Measurements from ENCODE around the gene MYMK. TPM values are rescaled to one million over a fixed set of nuclear protein-coding genes. Genes with fewer than 3 reads are reported as not detected.

Gene MYMK
- total RNA-seq, 2 donors from 2014 or later, result not detected

GRCh38 chr9:133499132-133499891, 25.4 kb downstream of the MYMK start:
- DNase-seq, result no peak
- H3K27ac ChIP-seq, result no peak overlapping the region

DNA sequence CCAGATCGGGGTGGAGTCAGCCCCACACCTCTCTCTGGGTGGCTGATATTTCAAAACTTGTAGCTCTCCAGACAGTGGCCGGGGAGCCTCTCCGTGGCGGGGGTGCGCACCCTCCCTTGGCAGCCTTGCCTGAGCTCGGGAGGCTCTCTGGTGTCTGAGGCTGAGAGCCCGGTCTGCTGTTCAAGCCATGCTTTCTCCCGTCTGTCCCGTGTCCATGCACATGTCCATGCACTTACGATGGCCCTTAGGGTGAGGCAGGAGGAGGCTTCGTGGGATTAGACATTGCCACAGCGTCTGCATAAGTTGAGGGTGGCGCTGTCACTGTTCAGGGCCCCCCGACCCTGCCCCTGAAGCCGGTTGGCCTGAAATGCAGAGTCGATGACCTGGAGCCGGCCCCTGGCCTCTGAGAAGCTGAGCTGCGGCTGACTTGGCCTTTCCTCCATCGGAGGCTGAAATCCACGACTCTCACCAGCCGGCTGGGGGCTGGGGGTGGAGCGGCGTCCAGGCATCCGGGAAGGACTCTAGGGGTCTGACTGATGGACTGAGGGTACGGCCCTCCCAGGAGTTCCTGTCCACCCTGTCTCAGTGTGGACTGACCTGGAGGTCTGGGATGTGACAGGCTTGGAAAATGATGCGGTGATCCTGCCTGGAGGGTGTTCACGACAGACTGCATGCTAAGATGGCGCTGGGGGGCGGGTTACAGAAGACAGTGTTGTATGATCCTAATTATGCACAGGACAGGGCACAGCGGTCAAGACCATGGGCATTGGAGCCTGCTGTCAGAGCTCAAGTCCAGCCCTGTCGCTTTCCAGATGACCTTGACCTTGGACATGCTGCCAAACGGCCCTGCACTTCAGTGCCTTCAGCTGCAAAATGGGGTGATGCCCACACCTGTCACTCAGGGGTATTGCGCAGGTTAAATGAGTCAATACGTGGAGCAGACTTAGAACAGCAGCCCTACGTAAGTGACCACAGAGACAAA, 27.6 kb downstream of the MYMK start:
- TF ChIP-seq CTCF (IDR thresholded peaks at IDR 0.05), result no peak
- Histone ChIP-seq H3K4me1 (peaks cover 5% of the 10 kb centered on the region), H3K9me3 (peaks cover 0 to 5% (median 0%) of the 10 kb centered on the region in 3 donors), H3K36me3 (replicated peaks in 1 of 2; ENCODE audit: insufficient read depth in 1 of 2, low read depth in 2 of 2) (no peaks in the 10 kb centered on the region), H3K27ac (no peak overlapping the region), H3K4me3 (no peak overlapping the region), H3K27me3 (no peaks in the 10 kb centered on the region)
- DNase-seq (no peak), ATAC-seq (no peak)
- intact Hi-C loops (cut with DNase I), result loop anchor here (10.0 kb wide), 1 partner anchor 482 kb away; no protein-coding TSS in a partner anchor
- WGBS, 2 donors, result 48 to 72% methylated on average over 10 to 35 of the region's 35 CpGs

More at GRCh38 chr9:133499132-133499891, 25.4 kb downstream of the MYMK start:
- WGBS, 2 donors, result 70 to 80% methylated on average over 6 to 19 of the region's 19 CpGs
- TF ChIP-seq CTCF (IDR thresholded peaks at IDR 0.05), result no peak
- TF ChIP-seq POLR2A (IDR thresholded peaks at IDR 0.05), result no peak
- peak; percentile 50 for ATAC-seq
- Histone ChIP-seq H3K4me1 (no peaks in the 10 kb centered on the region), H3K4me3 (no peak overlapping the region), H3K27me3 (no peaks in the 10 kb centered on the region), H3K36me3 (replicated peaks in 1 of 2; ENCODE audit: insufficient read depth in 1 of 2, low read depth in 2 of 2) (no peaks in the 10 kb centered on the region), H3K9me3 (peaks cover 0 to 9% (median 0%) of the 10 kb centered on the region in 3 donors)
- intact Hi-C loops (cut with DNase I), result loop anchor here (10.0 kb wide), 1 partner anchor 485 kb away; no protein-coding TSS in a partner anchor

GRCh38 chr9:133495327-133496293, 29.1 kb downstream of the MYMK start:
- no peaks in the 10 kb centered on the region for H3K9me3 ChIP-seq
- no peak for DNase-seq
- no peak for ATAC-seq
- H3K4me1 ChIP-seq, result peaks cover 9% of the 10 kb centered on the region
- no peaks in the 10 kb centered on the region for H3K27me3 ChIP-seq
- H3K27ac ChIP-seq, result no peak overlapping the region
- H3K36me3 ChIP-seq (replicated peaks in 1 of 2; ENCODE audit: insufficient read depth in 1 of 2, low read depth in 2 of 2), result no peaks in the 10 kb centered on the region
- no peak overlapping the region for H3K4me3 ChIP-seq
- 87 to 88% methylated on average over 24 of the region's 24 CpGs for WGBS, 2 donors
- TF ChIP-seq CTCF (IDR thresholded peaks at IDR 0.05) (no peak), POLR2A (IDR thresholded peaks at IDR 0.05) (no peak)
- intact Hi-C loops (cut with DNase I), result loop anchor here (10.0 kb wide), 1 partner anchor 481 kb away; no protein-coding TSS in a partner anchor

DNA sequence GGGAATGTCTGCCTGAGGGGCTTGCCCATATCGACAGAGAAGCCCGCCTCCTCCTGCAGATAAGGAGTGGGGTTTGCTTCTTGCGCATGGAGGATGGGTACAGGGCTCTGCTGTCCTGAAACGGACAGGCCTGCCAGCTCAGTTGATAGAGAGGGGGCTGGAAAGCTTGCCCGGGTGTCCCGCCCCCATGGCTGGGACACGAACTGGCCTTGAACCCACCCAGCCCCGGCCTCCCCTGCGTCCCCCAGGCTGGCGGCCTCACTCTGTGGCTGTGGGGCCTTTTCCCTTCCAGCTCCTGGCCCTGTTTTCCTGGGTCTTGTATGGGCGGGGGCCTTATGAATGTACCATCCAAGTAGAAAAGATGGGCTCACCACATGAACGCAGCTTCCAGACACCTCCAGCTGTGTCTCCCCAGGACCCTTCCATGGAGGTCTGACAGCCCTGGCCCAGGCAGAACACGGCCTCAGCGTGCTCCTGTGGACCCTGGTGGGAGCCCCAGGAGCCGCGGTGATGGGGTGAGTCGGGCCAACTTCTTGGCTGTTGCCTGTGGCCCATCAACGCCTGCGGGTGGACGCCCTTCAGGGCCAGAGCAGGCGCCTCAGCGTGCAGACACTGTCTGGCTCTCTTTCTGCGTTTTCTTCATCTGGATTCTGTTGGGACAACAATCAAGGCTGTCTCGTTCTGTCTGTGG, 30.0 kb downstream of the MYMK start:
- no peaks in the 10 kb centered on the region for H3K9me3 ChIP-seq
- H3K27me3 ChIP-seq, result no peaks in the 10 kb centered on the region
- TF ChIP-seq POLR2A (IDR thresholded peaks at IDR 0.05) (no peak), CTCF (IDR thresholded peaks at IDR 0.05) (no peak)
- DNase-seq (no peak), ATAC-seq (no peak)
- H3K27ac ChIP-seq, result no peak overlapping the region
- WGBS, 2 donors, result 78 to 82% methylated on average over 3 to 12 of the region's 24 CpGs
- intact Hi-C loops (cut with DNase I), result loop anchor here (10.0 kb wide), 1 partner anchor 480 kb away; no protein-coding TSS in a partner anchor
- H3K36me3 ChIP-seq (replicated peaks in 1 of 2; ENCODE audit: insufficient read depth in 1 of 2, low read depth in 2 of 2), result no peaks in the 10 kb centered on the region
- peaks cover 9% of the 10 kb centered on the region for H3K4me1 ChIP-seq
- no peak overlapping the region for H3K4me3 ChIP-seq
